Glutamatergic neuron (in vitro differentiated cells): ENCODE measurements around the gene AR. TPM values are rescaled to one million over a fixed set of nuclear protein-coding genes. Genes with fewer than 3 reads are reported as not detected.

Experiments used
- DNase-seq: peaks from one replicate; pipeline ENCODE4 v3.0.0; 2022
- H3K27ac Mint-ChIP-seq: one replicate; pipeline ENCODE4 v1.8.0; 2020; ENCODE audit warnings: mild to moderate bottlenecking, mixed read lengths, inconsistent platforms; ENCODE audit not compliant: unreplicated experiment
- H3K27me3 Mint-ChIP-seq: one replicate; pipeline ENCODE4 v1.8.0; 2020; ENCODE audit warnings: mild to moderate bottlenecking, moderate library complexity, mixed read lengths, inconsistent platforms; ENCODE audit not compliant: unreplicated experiment
- H3K36me3 Mint-ChIP-seq: one replicate; pipeline ENCODE4 v1.8.0; 2020; ENCODE audit warnings: mild to moderate bottlenecking, mixed read lengths, inconsistent platforms; ENCODE audit not compliant: unreplicated experiment
- H3K4me1 Mint-ChIP-seq: one replicate; pipeline ENCODE4 v1.8.0; 2020; ENCODE audit warnings: mild to moderate bottlenecking, low read depth, mixed read lengths, inconsistent platforms; ENCODE audit not compliant: unreplicated experiment
- H3K4me3 Mint-ChIP-seq: one replicate; pipeline ENCODE4 v1.8.0; 2020; ENCODE audit warnings: mild to moderate bottlenecking, mixed read lengths, inconsistent platforms; ENCODE audit not compliant: unreplicated experiment
- H3K9me3 Mint-ChIP-seq: one replicate; pipeline ENCODE4 v1.8.0; 2020; ENCODE audit warnings: mild to moderate bottlenecking, moderate library complexity, mixed read lengths, inconsistent platforms; ENCODE audit not compliant: unreplicated experiment
- CTCF ChIP-seq: fragments of 200-600 bp; sonication (generic); IDR thresholded peaks from one replicate; pipeline ENCODE4 v1.5.0; 2021; ENCODE audit not compliant: partially characterized antibody, unreplicated experiment
- total RNA-seq: library from RNA; stranded (reverse); fragmentation: NEBNext Ultra II Directional; extraction: Animal tissue kit (Norgen Biotek cat#: 25700); gene quantifications from one replicate; pipeline ENCODE4 v1.2.1, GENCODE V29; 2021; ENCODE audit not compliant: unreplicated experiment

The AR gene
- total RNA-seq, 1 donor from 2014 or later: 0.56 TPM

- DNase-seq: no peak
- Mint-ChIP-seq H3K27ac (no peak overlapping the region), H3K27me3 (no peaks in the 10 kb centered on the region), H3K4me3 (no peak overlapping the region), H3K4me1 (no peaks in the 10 kb centered on the region), H3K36me3 (peaks cover 5% of the 10 kb centered on the region), H3K9me3 (no peaks in the 10 kb centered on the region)
- no peak for TF ChIP-seq CTCF
These were observed 69.5 kb downstream of the AR start for GRCh38 chrX:67613366-67613765.

- Mint-ChIP-seq H3K27ac (no peak overlapping the region), H3K27me3 (peaks cover 2% of the 10 kb centered on the region), H3K9me3 (no peaks in the 10 kb centered on the region), H3K4me3 (no peak overlapping the region), H3K36me3 (peaks cover 5% of the 10 kb centered on the region), H3K4me1 (no peaks in the 10 kb centered on the region)
- DNase-seq: no peak
- no peak for TF ChIP-seq CTCF
These were observed 70.2 kb downstream of the AR start for GRCh38 chrX:67613996-67614395.

- H3K9me3 Mint-ChIP-seq: no peaks in the 10 kb centered on the region
- DNase-seq: no peak
- H3K4me3 Mint-ChIP-seq: no peak overlapping the region
- TF ChIP-seq CTCF: no peak
- H3K36me3 Mint-ChIP-seq: peaks cover 5% of the 10 kb centered on the region
- no peaks in the 10 kb centered on the region for H3K4me1 Mint-ChIP-seq
- no peak overlapping the region for H3K27ac Mint-ChIP-seq
- peaks cover 2% of the 10 kb centered on the region for H3K27me3 Mint-ChIP-seq
These were observed 70.6 kb downstream of the AR start for GRCh38 chrX:67614423-67614822.

GRCh38 chrX:67619253-67619652 is 75.4 kb downstream of the AR start:
- Mint-ChIP-seq H3K4me3 (no peak overlapping the region), H3K4me1 (no peaks in the 10 kb centered on the region), H3K9me3 (peaks cover 1% of the 10 kb centered on the region), H3K36me3 (peaks cover 5% of the 10 kb centered on the region), H3K27me3 (peaks cover 2% of the 10 kb centered on the region), H3K27ac (no peak overlapping the region)
- DNase-seq: no peak
- no peak for TF ChIP-seq CTCF

GRCh38 chrX:67622053-67622585 is 78.3 kb downstream of the AR start:
- Mint-ChIP-seq H3K36me3 (no peaks in the 10 kb centered on the region), H3K27me3 (peaks cover 2% of the 10 kb centered on the region), H3K4me3 (no peak overlapping the region), H3K9me3 (peaks cover 1% of the 10 kb centered on the region), H3K27ac (no peak overlapping the region), H3K4me1 (no peaks in the 10 kb centered on the region)
- no peak for DNase-seq
- no peak for TF ChIP-seq CTCF
